HG02610 (cell line): Measurements from ENCODE around the gene RSPH1.

ENCODE experiments used
- ATAC-seq: cut with Tn5 transposase; IDR thresholded peaks from one replicate; pipeline ENCODE4 v1.9.1; 2021; ENCODE audit warnings: mild to moderate bottlenecking, moderate library complexity; ENCODE audit not compliant: unreplicated experiment

RSPH1 gene

GRCh38 chr21:42513985-42514882, 18.2 kb upstream of the RSPH1 start:
- peak; percentile 43 for ATAC-seq

GRCh38 chr21:42513151-42513984, 17.3 kb upstream of the RSPH1 start, which contains the start of gene SLC37A1:
Gene SLC37A1 (plus strand): TSS chr21:42513852. CDS start chr21:42518455, 4,603 bp downstream.
- ATAC-seq = peak; percentile 51

- ATAC-seq = no peak
These were observed 16.5 kb upstream of the RSPH1 start for GRCh38 chr21:42512346-42513034.

GRCh38 chr21:42509244-42509643, 13.2 kb upstream of the RSPH1 start:
- ATAC-seq = no peak

GRCh38 chr21:42508371-42508770, 12.3 kb upstream of the RSPH1 start:
- no peak for ATAC-seq

- ATAC-seq = no peak
These were observed 11.4 kb upstream of the RSPH1 start for GRCh38 chr21:42507418-42507817.

GRCh38 chr21:42505090-42505726, 9.2 kb upstream of the RSPH1 start:
- peak; percentile 84 for ATAC-seq

GRCh38 chr21:42503711-42504110, 7.7 kb upstream of the RSPH1 start:
- ATAC-seq = no peak

GRCh38 chr21:42500736-42501135, 4.7 kb upstream of the RSPH1 start:
- ATAC-seq = no peak

- no peak for ATAC-seq
These were observed 4.2 kb upstream of the RSPH1 start for GRCh38 chr21:42500225-42500624.

- ATAC-seq = no peak
These were observed 3.6 kb upstream of the RSPH1 start for GRCh38 chr21:42499444-42500112.

GRCh38 chr21:42498012-42498411, 2.0 kb upstream of the RSPH1 start:
- no peak for ATAC-seq

GRCh38 chr21:42496839-42497202, 797 bp upstream of the RSPH1 start:
- ATAC-seq = no peak

- ATAC-seq = peak; percentile 16
These were observed 282 bp downstream of the RSPH1 start for GRCh38 chr21:42495765-42496119.

GRCh38 chr21:42495027-42495426, 997 bp downstream of the RSPH1 start:
- no peak for ATAC-seq

- no peak for ATAC-seq
These were observed 2.6 kb downstream of the RSPH1 start for GRCh38 chr21:42493109-42494060.

GRCh38 chr21:42492201-42492600, 3.8 kb downstream of the RSPH1 start:
- no peak for ATAC-seq

GRCh38 chr21:42491328-42491727, 4.7 kb downstream of the RSPH1 start:
- ATAC-seq = no peak

- ATAC-seq = no peak
These were observed 5.3 kb downstream of the RSPH1 start for GRCh38 chr21:42490720-42491119.
